Measurements from ENCODE around the gene MCM3AP.

GRCh38 chr21:46328151-46328550, 42.7 kb upstream of the MCM3AP start:
- TF ChIP-seq CTCF (IDR thresholded peaks at IDR 0.05; ENCODE audit: poor library complexity) (no peak), EZH2 (IDR thresholded peaks at IDR 0.05; ENCODE audit: borderline replicate concordance) (no peak), EZH2phosphoT487 (IDR thresholded peaks at IDR 0.05; ENCODE audit: low read depth, severe bottlenecking, unreplicated experiment) (no peak)

Measured in hepatocyte (in vitro differentiated cells).